Uterus (tissue), 4 donors: ENCODE results near the gene NSMF. TPM values are rescaled to one million over a fixed set of nuclear protein-coding genes. Genes with fewer than 3 reads are reported as not detected.

ENCODE experiments used
- DNase-seq, 2 donors: peaks; one replicate each; pipeline ENCODE4 v3.0.0-alpha.2; 2019 to 2020
- H3K27ac ChIP-seq, 2 donors: fragments of 200-600 bp; sonication (generic); 1 replicate in 1 of 2; 2 replicates in 1 of 2; pipeline ENCODE4 v1.5.1; 2016 to 2018
- H3K27me3 ChIP-seq, 2 donors: fragments of 200-600 bp; sonication (generic); one replicate each; pipeline ENCODE4 v1.5.1; 2018 to 2019; ENCODE audit warnings: control low read depth in 1 of 2
- H3K36me3 ChIP-seq, 2 donors: fragments of 200-600 bp; sonication (generic); one replicate each; pipeline ENCODE4 v1.5.1; 2019; ENCODE audit warnings: control low read depth in 1 of 2
- H3K4me1 ChIP-seq, 2 donors: fragments of 200-600 bp; sonication (generic); one replicate each; pipeline ENCODE4 v1.5.1; 2018 to 2019; ENCODE audit warnings: control low read depth in 1 of 2
- H3K4me3 ChIP-seq, 2 donors: fragments of 200-600 bp; sonication (generic); 1 replicate in 1 of 2; 2 replicates in 1 of 2; pipeline ENCODE4 v1.5.1; 2018 to 2019; ENCODE audit warnings: mild to moderate bottlenecking in 1 of 2
- H3K9me3 ChIP-seq, 2 donors: fragments of 200-600 bp; sonication (generic); one replicate each; pipeline ENCODE4 v1.5.1; 2019; ENCODE audit warnings: control low read depth in 1 of 2
- POLR2A ChIP-seq, 2 donors: fragments of 450-650 bp; IDR thresholded peaks; one replicate each; pipeline ENCODE4 v1.6.1; 2016; ENCODE audit warnings: antibody characterized with exemption in 2 of 2, mild to moderate bottlenecking in 1 of 2, moderate library complexity in 1 of 2
- intact Hi-C: fragments of 100-400 bp; cut with DNase I; formaldehyde crosslinking; loops from one replicate; pipeline ENCODE4 v1.15.1; 2023; ENCODE audit warnings: low total_unique reads
- total RNA-seq, 4 donors: library from RNA; depleted of rRNA in 3 of 4; stranded (reverse); fragments of >200 nt in 3 of 4; gene quantifications; one replicate each; pipeline versions ENCODE4 v1.1.0 to v1.2.4, GENCODE V29; 2014 to 2023
- TF ChIP-seq, protein P1 (sequence below), 4 experiments: fragments of 200-600 bp in 2 of 4; fragments of 450-650 bp in 2 of 4; sonication (generic) in 2 of 4; IDR thresholded peaks; one replicate each; pipeline ENCODE4 v1.5.1; 2016 to 2019; ENCODE audit warnings: antibody characterized with exemption in 4 of 4, mild to moderate bottlenecking in 2 of 4, moderate library complexity in 1 of 4
- donor health status: DM: yes; HTN: yes; CAD: no.

Gene NSMF
- total RNA-seq, 4 donors from 2014 or later, result 17.4 to 40.7 (median 32.1) TPM

DNA sequence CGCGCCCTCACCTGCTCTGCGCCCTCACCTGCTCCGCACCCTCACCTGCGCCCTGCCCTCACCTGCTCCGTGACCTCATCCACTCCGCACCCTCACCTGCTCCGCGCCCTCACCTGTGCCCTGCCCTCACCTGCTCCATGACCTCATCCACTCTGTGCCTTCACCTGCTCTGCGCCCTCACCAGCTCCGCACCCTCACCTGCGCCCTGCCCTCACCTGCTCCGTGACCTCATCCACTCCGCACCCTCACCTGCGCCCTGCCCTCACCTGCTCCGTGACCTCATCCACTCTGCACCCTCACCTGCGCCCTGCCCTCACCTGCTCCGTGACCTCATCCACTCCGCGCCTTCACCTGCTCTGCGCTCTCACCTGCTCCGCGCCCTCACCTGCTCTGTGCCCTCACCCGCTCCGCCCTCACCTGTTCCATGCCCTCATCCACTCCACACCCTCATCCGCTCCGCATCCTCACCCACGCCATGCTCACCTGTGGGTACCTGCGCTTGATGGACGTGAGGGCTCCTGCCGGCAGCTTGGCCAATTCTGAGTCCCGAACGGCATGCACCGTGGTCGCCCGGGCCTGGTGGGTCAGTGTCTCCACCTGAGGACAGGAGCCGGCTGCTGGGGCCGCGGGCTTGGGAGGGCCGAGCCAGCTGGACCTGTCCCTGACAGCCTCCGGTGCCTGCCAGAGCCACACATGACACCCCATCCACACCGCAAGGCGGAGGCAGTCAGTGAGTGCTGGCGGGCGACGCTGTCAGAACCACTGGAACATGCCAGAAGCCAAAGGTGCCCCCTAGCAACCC lies 35.6 kb upstream of the NSMF start:
- H3K36me3 ChIP-seq, result no peaks in the 10 kb centered on the region
- H3K4me1 ChIP-seq, result no peaks in the 10 kb centered on the region
- no peak overlapping the region for H3K27ac ChIP-seq
- H3K9me3 ChIP-seq, result no peaks in the 10 kb centered on the region
- no peak for TF ChIP-seq POLR2A (IDR thresholded peaks at IDR 0.05)
- TF ChIP-seq, protein P1, sequence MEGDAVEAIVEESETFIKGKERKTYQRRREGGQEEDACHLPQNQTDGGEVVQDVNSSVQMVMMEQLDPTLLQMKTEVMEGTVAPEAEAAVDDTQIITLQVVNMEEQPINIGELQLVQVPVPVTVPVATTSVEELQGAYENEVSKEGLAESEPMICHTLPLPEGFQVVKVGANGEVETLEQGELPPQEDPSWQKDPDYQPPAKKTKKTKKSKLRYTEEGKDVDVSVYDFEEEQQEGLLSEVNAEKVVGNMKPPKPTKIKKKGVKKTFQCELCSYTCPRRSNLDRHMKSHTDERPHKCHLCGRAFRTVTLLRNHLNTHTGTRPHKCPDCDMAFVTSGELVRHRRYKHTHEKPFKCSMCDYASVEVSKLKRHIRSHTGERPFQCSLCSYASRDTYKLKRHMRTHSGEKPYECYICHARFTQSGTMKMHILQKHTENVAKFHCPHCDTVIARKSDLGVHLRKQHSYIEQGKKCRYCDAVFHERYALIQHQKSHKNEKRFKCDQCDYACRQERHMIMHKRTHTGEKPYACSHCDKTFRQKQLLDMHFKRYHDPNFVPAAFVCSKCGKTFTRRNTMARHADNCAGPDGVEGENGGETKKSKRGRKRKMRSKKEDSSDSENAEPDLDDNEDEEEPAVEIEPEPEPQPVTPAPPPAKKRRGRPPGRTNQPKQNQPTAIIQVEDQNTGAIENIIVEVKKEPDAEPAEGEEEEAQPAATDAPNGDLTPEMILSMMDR (IDR thresholded peaks at IDR 0.05), result no peak
- intact Hi-C loops, result no loop called here
- H3K27me3 ChIP-seq, result no peaks in the 10 kb centered on the region
- no peak for DNase-seq
- no peak overlapping the region for H3K4me3 ChIP-seq

DNA sequence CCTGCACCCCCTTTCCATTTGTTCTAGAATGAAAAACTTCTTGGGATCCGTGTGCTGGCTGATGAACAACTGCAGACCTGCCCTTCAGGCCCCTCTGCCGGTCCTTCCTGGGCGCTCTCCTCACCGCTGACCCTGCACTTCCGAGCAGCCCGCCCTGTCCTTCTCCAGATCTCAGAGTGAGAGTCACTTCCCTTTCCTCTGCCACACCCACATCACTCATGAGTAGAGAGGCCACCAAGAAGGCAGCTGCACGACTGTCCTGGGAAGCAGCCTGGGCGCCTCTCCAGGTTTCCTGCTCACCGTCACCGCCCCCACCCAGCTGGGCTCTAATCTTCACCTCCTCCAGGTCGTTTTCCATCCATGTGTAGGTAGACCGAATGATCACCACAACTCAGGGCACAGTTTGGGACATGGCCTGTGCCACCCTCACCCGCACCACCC lies 35.0 kb upstream of the NSMF start:
- no peak for TF ChIP-seq POLR2A (IDR thresholded peaks at IDR 0.05)
- TF ChIP-seq, protein P1 (IDR thresholded peaks at IDR 0.05), result no peak
- intact Hi-C loops, result no loop called here
- no peaks in the 10 kb centered on the region for H3K4me1 ChIP-seq
- DNase-seq, result no peak
- H3K27me3 ChIP-seq, result no peaks in the 10 kb centered on the region
- H3K36me3 ChIP-seq, result no peaks in the 10 kb centered on the region
- H3K9me3 ChIP-seq, result no peaks in the 10 kb centered on the region
- no peak overlapping the region for H3K4me3 ChIP-seq
- H3K27ac ChIP-seq, result no peak overlapping the region

DNA sequence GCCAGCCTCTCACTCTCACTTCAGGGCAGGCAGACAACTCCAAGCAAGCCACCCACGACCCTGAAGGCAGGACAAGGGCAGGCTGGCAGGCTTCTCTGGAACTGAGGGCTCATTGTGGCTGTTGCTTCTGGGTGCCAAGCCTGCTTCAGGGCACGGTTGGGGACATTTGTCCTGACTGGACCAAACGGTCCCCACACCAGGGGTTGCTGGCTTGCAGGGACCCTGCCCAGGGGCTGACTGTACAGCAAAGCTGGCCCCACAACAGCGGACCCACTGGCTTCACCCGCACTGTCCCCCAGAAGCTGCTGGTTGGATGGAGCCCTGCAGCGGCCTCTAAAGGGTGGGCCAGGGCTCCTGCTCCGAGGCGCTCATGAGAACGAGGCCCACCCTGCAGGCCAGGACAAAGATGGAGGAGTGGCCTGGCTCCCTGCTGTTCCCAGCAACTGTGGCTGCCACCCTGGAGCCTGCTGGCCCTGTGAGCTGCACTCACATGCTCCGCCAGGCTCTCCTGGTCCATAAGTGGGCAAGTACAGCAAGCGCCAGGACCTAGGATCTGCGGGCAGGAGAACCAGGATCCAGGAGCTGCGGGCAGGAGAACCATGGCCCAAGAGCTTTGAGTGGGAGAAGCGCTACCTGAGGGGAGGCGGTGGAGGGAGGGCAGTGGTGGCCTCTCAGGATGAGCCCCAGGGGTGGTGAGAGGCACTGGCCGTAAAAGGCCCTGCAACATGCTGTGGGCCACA lies 34.4 kb upstream of the NSMF start:
- TF ChIP-seq, protein P1 (IDR thresholded peaks at IDR 0.05), result no peak
- no peak for TF ChIP-seq POLR2A (IDR thresholded peaks at IDR 0.05)
- Histone ChIP-seq H3K4me3 (no peak overlapping the region), H3K27ac (no peak overlapping the region), H3K36me3 (no peaks in the 10 kb centered on the region), H3K4me1 (no peaks in the 10 kb centered on the region), H3K27me3 (no peaks in the 10 kb centered on the region), H3K9me3 (no peaks in the 10 kb centered on the region)
- no peak for DNase-seq
- intact Hi-C loops, result no loop called here

DNA sequence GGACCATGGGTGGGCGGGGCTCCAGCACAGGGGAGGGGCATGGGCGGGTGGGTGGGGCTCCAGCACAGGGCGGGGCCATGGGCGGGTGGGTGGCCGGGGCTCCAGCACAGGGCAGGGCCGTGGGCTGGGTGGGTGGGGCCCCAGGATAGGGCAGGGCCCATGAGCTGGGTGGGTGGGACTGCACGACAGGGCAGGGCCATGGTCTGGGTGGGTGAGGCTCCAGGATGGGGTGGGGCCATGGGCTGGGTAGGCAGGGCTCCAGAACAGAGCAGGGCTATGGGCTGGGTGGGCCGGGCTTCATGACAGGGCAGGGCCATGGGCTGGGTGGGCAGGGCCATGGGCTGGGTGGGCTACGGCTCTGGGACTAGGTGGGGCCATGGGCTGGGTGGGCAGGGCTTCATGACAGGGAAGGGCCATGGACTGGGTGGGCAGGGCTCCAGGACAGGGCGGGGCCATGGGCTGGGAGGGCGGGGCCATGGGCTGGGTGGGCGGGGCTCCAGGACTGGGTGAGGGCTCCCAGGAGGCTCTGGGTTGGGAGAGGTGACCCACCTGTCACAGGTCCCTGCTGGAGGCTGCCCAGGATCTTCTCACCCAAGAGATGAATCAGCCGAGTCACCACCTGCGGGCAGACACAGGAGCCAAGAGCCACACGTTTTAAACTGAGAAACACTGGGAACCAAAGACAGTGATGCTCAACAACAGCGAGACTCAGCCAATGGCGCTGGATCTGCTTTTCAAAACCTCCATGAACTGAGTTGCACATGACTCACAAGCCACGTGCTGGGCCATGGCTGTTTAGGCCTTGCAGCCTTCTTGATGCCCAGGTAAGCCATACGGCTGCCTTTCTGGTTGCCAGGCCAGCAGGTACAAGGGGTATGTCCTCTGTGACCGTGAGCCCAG lies 33.6 kb upstream of the NSMF start:
- no peak overlapping the region for H3K27ac ChIP-seq
- no peaks in the 10 kb centered on the region for H3K9me3 ChIP-seq
- no peak overlapping the region for H3K4me3 ChIP-seq
- no peaks in the 10 kb centered on the region for H3K27me3 ChIP-seq
- no peaks in the 10 kb centered on the region for H3K36me3 ChIP-seq
- intact Hi-C loops, result no loop called here
- no peak for TF ChIP-seq POLR2A (IDR thresholded peaks at IDR 0.05)
- TF ChIP-seq, protein P1 (IDR thresholded peaks at IDR 0.05), result no peak
- H3K4me1 ChIP-seq, result no peaks in the 10 kb centered on the region
- DNase-seq, result no peak
